NB4 (cell line): Measurements from ENCODE around the gene EFCC1.
"Not testable (repeated sequence)": the region's sequence is repeated elsewhere in the genome, so short reads cannot be mapped to it uniquely, and the experiment has no call there.

Experiments
- DNase-seq: peaks from one replicate; pipeline ENCODE4 v3.0.0; 2010; ENCODE audit warnings: low read depth
- H3K4me3 ChIP-seq: one replicate; pipeline ENCODE4 v1.5.1; 2011; ENCODE audit warnings: mild to moderate bottlenecking, low read depth, low read length, moderate library complexity
- MYC ChIP-seq: IDR thresholded peaks from 2 replicates; pipeline ENCODE4 v1.6.1; 2011; ENCODE audit warnings: low read depth, low read length
- POLR2A ChIP-seq: IDR thresholded peaks from 2 replicates; pipeline ENCODE4 v1.6.1; 2011; ENCODE audit warnings: mild to moderate bottlenecking; ENCODE audit not compliant: insufficient read length; ENCODE audit errors: extremely low read depth
- TF ChIP-seq, protein P1 (sequence below): IDR thresholded peaks from 2 replicates; pipeline ENCODE4 v1.6.1; 2011; ENCODE audit warnings: low read depth, low read length
- TF ChIP-seq, protein P2 (sequence below): IDR thresholded peaks from one replicate; pipeline ENCODE4 v1.5.1; 2012; ENCODE audit warnings: low read depth, low read length

The EFCC1 gene

DNA sequence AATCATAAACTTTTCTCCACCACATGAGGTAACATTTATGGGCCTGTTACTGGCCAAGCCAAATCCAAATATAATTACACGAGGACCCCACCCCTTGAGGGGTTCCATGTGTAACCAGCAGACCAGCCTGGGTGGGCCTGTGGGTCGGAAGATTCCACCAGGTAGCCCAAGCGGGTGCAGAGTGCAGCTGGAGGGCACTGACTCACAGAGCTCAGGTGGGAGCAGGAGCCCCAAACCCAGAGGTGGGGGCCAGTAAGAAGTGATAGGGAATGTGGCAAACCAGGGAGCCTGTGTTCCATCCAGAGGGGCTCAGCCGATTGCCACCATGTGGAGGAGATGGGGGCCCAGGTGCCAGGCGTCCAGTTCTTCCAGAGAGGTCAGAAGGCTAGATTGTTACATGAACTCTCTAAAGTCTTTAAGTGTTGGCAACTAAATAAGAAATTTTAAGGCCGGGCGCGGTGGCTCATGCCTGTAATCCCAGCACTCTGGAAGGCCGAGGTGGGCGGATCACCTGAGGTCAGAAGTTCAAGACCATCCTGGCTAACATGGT lies 62.1 kb downstream of the EFCC1 start:
- TF ChIP-seq, protein P1, sequence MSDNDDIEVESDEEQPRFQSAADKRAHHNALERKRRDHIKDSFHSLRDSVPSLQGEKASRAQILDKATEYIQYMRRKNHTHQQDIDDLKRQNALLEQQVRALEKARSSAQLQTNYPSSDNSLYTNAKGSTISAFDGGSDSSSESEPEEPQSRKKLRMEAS = no peak
- DNase-seq = no peak
- H3K4me3 ChIP-seq = no peak overlapping the region

GRCh38 chr3:129063841-129064482 lies 62.9 kb downstream of the EFCC1 start:
- TF ChIP-seq, protein P2, sequence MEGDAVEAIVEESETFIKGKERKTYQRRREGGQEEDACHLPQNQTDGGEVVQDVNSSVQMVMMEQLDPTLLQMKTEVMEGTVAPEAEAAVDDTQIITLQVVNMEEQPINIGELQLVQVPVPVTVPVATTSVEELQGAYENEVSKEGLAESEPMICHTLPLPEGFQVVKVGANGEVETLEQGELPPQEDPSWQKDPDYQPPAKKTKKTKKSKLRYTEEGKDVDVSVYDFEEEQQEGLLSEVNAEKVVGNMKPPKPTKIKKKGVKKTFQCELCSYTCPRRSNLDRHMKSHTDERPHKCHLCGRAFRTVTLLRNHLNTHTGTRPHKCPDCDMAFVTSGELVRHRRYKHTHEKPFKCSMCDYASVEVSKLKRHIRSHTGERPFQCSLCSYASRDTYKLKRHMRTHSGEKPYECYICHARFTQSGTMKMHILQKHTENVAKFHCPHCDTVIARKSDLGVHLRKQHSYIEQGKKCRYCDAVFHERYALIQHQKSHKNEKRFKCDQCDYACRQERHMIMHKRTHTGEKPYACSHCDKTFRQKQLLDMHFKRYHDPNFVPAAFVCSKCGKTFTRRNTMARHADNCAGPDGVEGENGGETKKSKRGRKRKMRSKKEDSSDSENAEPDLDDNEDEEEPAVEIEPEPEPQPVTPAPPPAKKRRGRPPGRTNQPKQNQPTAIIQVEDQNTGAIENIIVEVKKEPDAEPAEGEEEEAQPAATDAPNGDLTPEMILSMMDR = no peak
- TF ChIP-seq MYC (no peak), POLR2A (no peak)
- TF ChIP-seq, protein P1 = no peak
- DNase-seq = no peak
- H3K4me3 ChIP-seq = no peak overlapping the region

GRCh38 chr3:129065016-129065719 lies 64.1 kb downstream of the EFCC1 start:
- TF ChIP-seq, protein P1 = no peak
- TF ChIP-seq, protein P2 = no peak
- TF ChIP-seq MYC (no peak), POLR2A (no peak)

GRCh38 chr3:129065720-129066073 lies 64.6 kb downstream of the EFCC1 start:
- no peak overlapping the region for H3K4me3 ChIP-seq
- no peak for DNase-seq
- TF ChIP-seq, protein P2 = no peak
- TF ChIP-seq, protein P1 = no peak
- TF ChIP-seq MYC (no peak), POLR2A (no peak)

More at GRCh38 chr3:129065016-129065719, 64.1 kb downstream of the EFCC1 start:
- H3K4me3 ChIP-seq = no peak overlapping the region
- DNase-seq = no peak

DNA sequence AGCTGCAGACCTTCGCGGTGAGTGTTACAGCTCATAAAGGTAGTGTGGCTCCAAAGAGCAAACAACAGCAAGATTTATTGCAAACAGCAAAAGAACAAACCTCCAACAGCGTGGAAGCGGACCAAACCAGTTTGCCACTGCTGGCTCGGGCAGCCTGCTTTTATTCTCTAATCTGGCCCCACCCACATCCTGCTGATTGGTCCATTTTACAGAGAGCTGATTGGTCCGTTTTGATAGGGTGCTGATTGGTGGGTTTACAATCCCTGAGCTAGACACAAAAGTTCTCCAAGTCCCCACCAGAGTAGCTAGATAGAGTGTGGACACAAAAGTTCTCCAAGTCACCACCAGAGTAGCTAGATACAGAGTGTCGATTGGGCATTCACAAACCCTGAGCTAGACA lies 66.6 kb downstream of the EFCC1 start:
- not testable (repeated sequence) for H3K4me3 ChIP-seq, DNase-seq

- DNase-seq = no peak
- no peak overlapping the region for H3K4me3 ChIP-seq
- TF ChIP-seq POLR2A = no peak
- no peak for TF ChIP-seq MYC
- TF ChIP-seq, protein P2 = no peak
Measured at GRCh38 chr3:129068291-129068886, 67.3 kb downstream of the EFCC1 start.

GRCh38 chr3:129069313-129070085 lies 68.4 kb downstream of the EFCC1 start:
- not testable (repeated sequence) for DNase-seq, H3K4me3 ChIP-seq
